Measurements from ENCODE around the gene PDSS1. TPM values are rescaled to one million over a fixed set of nuclear protein-coding genes. Genes with fewer than 3 reads are reported as not detected.

Gene PDSS1
- total and polyA plus RNA-seq, 2 of the 4 experiments (the other 2 are of a cell fraction) = 9.7 to 13.2 TPM

DNA sequence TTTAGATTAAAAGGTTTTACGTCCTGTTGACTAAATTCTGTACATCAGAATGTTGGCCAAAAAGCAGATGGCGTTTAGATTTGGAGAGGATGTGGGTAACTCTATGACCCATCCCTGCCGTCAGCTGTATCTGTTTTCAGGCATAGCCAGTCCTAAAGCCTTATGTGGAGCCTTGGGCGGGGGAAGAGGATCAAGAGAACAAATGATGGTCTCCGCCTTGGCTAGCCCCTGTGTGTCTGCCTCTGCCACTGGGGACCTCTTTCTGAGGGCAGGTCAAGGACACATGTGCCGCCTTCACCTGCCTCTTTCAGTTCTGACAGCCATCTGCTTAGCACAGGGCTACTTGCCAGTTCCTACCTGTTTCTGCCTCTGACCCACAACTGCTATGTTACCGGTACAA lies 24.1 kb downstream of the PDSS1 start:
- no peak overlapping the region for H2AFZ ChIP-seq (replicated peaks; ENCODE audit: low read length, poor library complexity)
- ChIA-PET POLR2A (ENCODE audit: unreplicated experiment) (no interaction called here), CTCF (no interaction called here)

More for the DNA sequence above, 24.1 kb downstream of the PDSS1 start:
- Histone ChIP-seq H3K9ac (ENCODE audit: low read depth, low read length) (no peak overlapping the region), H3K79me1 (ENCODE audit: low read depth in 1 of 2, low read length in 2 of 2) (0 out of 4 replicates have a peak, but pooled peaks cover 0 to 3% of the 10 kb centered on the region in 2 experiments), H3K36me3 (ENCODE audit: control insufficient read depth, insufficient read depth, low read length) (peaks cover 15% of the 10 kb centered on the region), H4K8ac (ENCODE audit: low read depth in 2 of 2, low read length in 2 of 2) (no peak overlapping the region), H4K20me1 (ENCODE audit: insufficient read depth, low read length) (no peaks in the 10 kb centered on the region), H3K27ac (ENCODE audit: insufficient read depth, low read length) (no peak overlapping the region), H2AK5ac (ENCODE audit: low read depth, low read length) (no peak overlapping the region), H2BK15ac (ENCODE audit: low read depth, low read length) (no peak overlapping the region), H2AK9ac (replicated peaks; ENCODE audit: low read depth, low read length, poor library complexity) (no peak overlapping the region), H3K9me1 (ENCODE audit: insufficient read depth, low read length) (no peaks in the 10 kb centered on the region), H3K18ac (ENCODE audit: low read depth, low read length) (no peak overlapping the region), H3K27me3 (ENCODE audit: control insufficient read depth, insufficient read depth, low read length) (no peaks in the 10 kb centered on the region), H3K4me1 (ENCODE audit: control insufficient read depth, insufficient read depth, low read length) (no peaks in the 10 kb centered on the region), H3K56ac (ENCODE audit: extremely low read depth, insufficient read depth, low read length) (no peak overlapping the region), H3K9me3 (ENCODE audit: control insufficient read depth, insufficient read depth, low read length) (no peaks in the 10 kb centered on the region), H3K23ac (ENCODE audit: low read depth, low read length) (no peak overlapping the region), H4K91ac (ENCODE audit: insufficient read depth, low read depth, low read length) (no peak overlapping the region), H3K4ac (ENCODE audit: low read depth, low read length) (no peak overlapping the region), H4K5ac (ENCODE audit: low read depth, low read length) (no peak overlapping the region), H2BK20ac (ENCODE audit: low read depth, low read length) (no peak overlapping the region), H2BK120ac (ENCODE audit: low read depth, low read length) (no peak overlapping the region), H3K4me3 (ENCODE audit: insufficient read depth, low read depth, low read length) (no peak overlapping the region), H3K14ac (replicated peaks; ENCODE audit: low read depth, low read length) (no peak overlapping the region), H2BK5ac (ENCODE audit: low read depth, low read length, poor library complexity, severe bottlenecking) (no peak overlapping the region), H3K4me2 (ENCODE audit: low read depth, low read length) (no peak overlapping the region)
- TF ChIP-seq MAFK (IDR thresholded peaks at IDR 0.05; ENCODE audit: low read depth, low read length) (no peak), FOS (IDR thresholded peaks at IDR 0.05; ENCODE audit: low read depth, low read length) (no peak), MAZ (IDR thresholded peaks at IDR 0.05; ENCODE audit: borderline replicate concordance, low read depth, low read length) (no peak), BHLHE40 (IDR thresholded peaks at IDR 0.05; ENCODE audit: low read depth, low read length) (no peak), SMC3 (IDR thresholded peaks at IDR 0.05; ENCODE audit: low read depth, low read length) (no peak), RCOR1 (IDR thresholded peaks at IDR 0.05; ENCODE audit: insufficient replicate concordance, low read length) (no peak), MXI1 (IDR thresholded peaks at IDR 0.05; ENCODE audit: borderline replicate concordance, low read depth, low read length) (no peak), RFX5 (IDR thresholded peaks at IDR 0.05; ENCODE audit: low read depth, low read length) (no peak), RAD21 (IDR thresholded peaks at IDR 0.05; ENCODE audit: low read length) (no peak), POLR2A (IDR thresholded peaks at IDR 0.05; ENCODE audit: low read depth, low read length) (no peak), CEBPB (IDR thresholded peaks at IDR 0.05; ENCODE audit: low read depth, low read length) (no peak), CHD1 (IDR thresholded peaks at IDR 0.05; ENCODE audit: low read depth, low read length) (no peak)
- TF ChIP-seq, protein P1, sequence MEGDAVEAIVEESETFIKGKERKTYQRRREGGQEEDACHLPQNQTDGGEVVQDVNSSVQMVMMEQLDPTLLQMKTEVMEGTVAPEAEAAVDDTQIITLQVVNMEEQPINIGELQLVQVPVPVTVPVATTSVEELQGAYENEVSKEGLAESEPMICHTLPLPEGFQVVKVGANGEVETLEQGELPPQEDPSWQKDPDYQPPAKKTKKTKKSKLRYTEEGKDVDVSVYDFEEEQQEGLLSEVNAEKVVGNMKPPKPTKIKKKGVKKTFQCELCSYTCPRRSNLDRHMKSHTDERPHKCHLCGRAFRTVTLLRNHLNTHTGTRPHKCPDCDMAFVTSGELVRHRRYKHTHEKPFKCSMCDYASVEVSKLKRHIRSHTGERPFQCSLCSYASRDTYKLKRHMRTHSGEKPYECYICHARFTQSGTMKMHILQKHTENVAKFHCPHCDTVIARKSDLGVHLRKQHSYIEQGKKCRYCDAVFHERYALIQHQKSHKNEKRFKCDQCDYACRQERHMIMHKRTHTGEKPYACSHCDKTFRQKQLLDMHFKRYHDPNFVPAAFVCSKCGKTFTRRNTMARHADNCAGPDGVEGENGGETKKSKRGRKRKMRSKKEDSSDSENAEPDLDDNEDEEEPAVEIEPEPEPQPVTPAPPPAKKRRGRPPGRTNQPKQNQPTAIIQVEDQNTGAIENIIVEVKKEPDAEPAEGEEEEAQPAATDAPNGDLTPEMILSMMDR (conservative IDR thresholded peaks at IDR 0.05; ENCODE audit: low read depth, low read length) = no peak
- TF ChIP-seq, protein P2, sequence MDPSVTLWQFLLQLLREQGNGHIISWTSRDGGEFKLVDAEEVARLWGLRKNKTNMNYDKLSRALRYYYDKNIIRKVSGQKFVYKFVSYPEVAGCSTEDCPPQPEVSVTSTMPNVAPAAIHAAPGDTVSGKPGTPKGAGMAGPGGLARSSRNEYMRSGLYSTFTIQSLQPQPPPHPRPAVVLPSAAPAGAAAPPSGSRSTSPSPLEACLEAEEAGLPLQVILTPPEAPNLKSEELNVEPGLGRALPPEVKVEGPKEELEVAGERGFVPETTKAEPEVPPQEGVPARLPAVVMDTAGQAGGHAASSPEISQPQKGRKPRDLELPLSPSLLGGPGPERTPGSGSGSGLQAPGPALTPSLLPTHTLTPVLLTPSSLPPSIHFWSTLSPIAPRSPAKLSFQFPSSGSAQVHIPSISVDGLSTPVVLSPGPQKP (IDR thresholded peaks at IDR 0.05; ENCODE audit: borderline replicate concordance, low read depth, low read length) = no peak
- TF ChIP-seq, protein P3, sequence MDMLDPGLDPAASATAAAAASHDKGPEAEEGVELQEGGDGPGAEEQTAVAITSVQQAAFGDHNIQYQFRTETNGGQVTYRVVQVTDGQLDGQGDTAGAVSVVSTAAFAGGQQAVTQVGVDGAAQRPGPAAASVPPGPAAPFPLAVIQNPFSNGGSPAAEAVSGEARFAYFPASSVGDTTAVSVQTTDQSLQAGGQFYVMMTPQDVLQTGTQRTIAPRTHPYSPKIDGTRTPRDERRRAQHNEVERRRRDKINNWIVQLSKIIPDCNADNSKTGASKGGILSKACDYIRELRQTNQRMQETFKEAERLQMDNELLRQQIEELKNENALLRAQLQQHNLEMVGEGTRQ (IDR thresholded peaks at IDR 0.05; ENCODE audit: low read depth, low read length) = no peak
- BruUV-seq (replicated peaks) = no TSS peak
- WGBS, 2 experiments (ENCODE audit: extremely low coverage in 2 of 2, insufficient read length in 1 of 2) = 90% methylated on average over 2 of the region's 7 CpGs; no CpG with 5 or more reads in 1 of the 2 experiments
- ATAC-seq (ENCODE audit: low read depth) (no peak), DNase-seq (no peak)
- intact Hi-C loops (cut with micrococcal nuclease) = no loop called here
- in situ Hi-C loops (cut with MboI; ENCODE audit: low sequenced_read_pairs) = no loop called here
- dilution Hi-C loops (cut with HindIII; ENCODE audit: low sequenced_read_pairs, unreplicated experiment) = no loop called here
